Left colon (tissue), 2 donors: ENCODE measurements around the gene NLRC5. TPM values are rescaled to one million over a fixed set of nuclear protein-coding genes. Genes with fewer than 3 reads are reported as not detected.
"Not testable (repeated sequence)": the region's sequence is repeated elsewhere in the genome, so short reads cannot be mapped to it uniquely, and the experiment has no call there.

Experiments
- ATAC-seq: fragments of 200-7000 bp; cut with Tn5 transposase; one replicate; pipeline ENCODE4 v1.9.1; 2020; ENCODE audit warnings: mild to moderate bottlenecking, moderate library complexity
- DNase-seq, 2 donors: peaks; one replicate each; pipeline ENCODE4 v3.0.0-alpha.2; 2020
- intact Hi-C, 2 donors: fragments of 100-400 bp; cut with DNase I in 1 of 2; cut with micrococcal nuclease in 1 of 2; formaldehyde crosslinking; loops; one replicate each; pipeline versions ENCODE4 v1.11.2 to v1.14.0; 2022; cut with DNase I, micrococcal nuclease
- total RNA-seq, 2 donors: library from RNA; stranded (reverse); fragmentation: NEBNext Ultra II Directional; extraction: Animal tissue kit (Norgen Biotek cat#: 25700); gene quantifications; one replicate each; pipeline ENCODE4 v1.2.1, GENCODE V29; 2021
- donor health status: DM: no; HTN: no; CAD: no.
- donor health status: DM: yes; HTN: yes; CAD: no.

Gene NLRC5
- total RNA-seq, 2 donors from 2014 or later: 57.7 to 125 TPM

DNA sequence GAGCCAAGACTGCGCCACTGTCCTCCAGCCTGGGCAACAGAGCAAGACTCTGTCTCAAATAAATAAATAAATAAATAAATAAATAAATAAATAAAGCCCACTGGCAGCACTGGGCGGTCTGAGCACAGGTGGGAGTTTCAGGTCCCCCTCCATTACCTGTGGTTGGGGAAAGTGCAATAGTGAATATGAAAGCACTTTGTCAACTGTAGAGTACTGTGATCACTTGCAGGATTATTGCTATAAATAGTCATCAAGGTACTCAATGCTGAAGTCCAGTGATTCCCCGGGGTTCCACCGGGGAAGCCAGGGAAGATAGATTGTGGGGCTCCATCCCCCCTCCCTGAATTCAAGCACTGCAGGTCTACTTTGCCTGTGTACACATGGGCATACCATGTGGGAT, 60.3 kb downstream of the NLRC5 start:
- intact Hi-C loops: loop anchor here in 1 of 2 donors (10.0 kb wide), 1 partner anchor 185 kb away; the partner anchor contains the start of gene SLC12A3
- ATAC-seq (no peak), DNase-seq (no peak)

DNA sequence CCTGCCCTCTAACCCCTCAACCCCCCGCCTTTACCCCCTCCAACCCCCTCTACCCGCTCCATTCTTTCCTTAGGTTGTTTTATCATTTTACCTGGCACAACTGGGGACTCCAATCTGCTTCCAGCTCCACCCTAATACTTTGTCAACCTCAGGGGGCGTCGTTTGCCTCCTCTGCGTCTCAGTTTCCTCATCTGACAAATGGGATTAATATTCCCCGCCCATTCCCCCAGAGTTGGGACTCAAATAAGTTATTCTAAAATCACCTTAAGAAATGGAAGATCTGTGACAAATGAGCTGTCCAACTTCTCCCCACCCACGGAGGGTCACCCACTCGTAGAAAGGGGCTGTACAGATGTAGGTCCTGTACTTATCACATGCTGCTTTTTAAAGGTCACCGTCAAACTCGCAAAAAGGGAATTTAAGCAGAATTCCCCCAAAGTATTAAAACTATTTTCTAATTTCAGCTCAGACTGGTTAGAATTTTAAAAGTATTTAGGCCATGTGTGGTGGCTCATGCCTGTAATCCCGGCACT, 62.4 kb downstream of the NLRC5 start:
- intact Hi-C loops: no loop called here
- DNase-seq: no peak
- ATAC-seq: no peak

DNA sequence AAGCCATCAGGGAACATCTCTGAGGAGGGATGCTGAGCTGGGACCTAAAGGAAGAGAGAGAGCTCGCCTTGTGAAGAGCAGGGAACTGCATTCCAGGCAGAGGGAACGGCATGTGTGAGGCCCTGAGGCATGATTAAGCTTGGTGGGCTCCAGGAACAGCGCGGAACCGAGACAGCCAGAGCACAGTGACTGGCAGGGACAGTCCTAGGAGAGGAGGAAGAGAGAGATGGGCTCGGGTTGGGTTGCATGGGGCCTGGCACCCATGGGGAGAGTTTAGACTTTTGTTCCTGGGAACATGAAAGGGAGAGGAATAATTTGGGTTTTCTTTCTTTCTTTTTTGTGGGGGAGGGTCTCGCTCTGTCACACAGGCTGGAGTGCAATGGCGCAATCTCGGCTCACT, 63.8 kb downstream of the NLRC5 start:
- DNase-seq: no peak
- no peak for ATAC-seq
- intact Hi-C loops: no loop called here

DNA sequence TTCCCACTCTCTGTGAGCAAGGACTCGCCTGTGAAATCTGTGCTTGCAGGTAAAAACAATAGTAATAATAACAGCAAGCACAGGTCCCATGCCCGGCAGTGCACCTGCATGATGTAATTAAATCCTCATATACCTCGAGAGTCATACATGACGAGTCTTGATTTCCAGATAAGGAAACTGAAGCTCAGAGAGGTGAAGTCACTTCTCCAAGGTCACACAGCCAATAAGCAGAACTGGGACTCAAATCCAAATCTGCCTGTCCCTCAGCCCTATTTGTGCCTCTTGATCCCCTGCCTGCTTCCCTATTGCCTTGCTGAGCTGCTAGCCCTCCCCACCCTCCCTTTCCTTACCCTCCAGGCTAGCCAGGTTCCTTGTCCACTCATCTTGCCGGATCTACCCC, 65.0 kb downstream of the NLRC5 start:
- DNase-seq (no peak), ATAC-seq (no peak)
- intact Hi-C loops: no loop called here

DNA sequence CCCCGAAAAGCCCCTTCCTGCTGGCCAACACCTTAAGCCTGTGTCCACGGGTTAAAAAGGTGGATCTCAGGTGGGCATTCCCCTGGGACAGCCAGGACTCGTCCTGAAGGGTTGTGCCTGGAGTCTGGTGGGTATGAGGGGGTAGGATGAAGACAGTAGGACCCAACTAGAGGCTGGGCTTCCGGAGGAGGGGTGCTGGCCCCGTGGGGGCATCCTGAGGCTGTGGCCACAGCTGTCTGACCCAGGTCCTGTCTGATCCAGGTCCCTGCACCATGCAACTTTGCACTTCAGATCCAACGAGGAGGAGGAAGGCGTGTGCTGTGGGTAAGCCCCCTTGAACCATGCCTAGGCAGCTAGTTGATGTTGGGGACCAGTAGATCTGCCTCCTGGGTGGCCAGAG, 65.4 kb downstream of the NLRC5 start:
- intact Hi-C loops: no loop called here
- DNase-seq: no peak
- no peak for ATAC-seq

DNA sequence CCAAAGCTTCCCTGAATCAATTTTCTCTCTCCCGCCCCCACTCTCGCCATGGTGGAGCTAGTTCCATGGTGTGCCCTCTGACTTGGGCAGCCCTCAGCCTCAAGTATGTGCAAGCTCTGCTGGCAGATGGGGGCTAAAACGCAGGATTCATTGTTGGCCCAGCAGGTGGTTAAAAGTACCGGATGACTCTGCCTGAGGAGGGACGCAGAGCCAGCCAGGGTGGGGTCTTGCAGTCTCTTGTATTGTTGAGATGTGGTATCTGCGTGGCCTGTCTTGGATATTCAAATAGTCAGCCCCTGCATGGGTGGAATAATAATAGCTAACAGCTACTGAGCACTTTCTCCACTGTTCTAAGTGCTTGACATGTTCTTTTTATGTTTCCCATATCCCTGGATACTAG, 66.3 kb downstream of the NLRC5 start:
- no peak for DNase-seq
- intact Hi-C loops: no loop called here
- no peak for ATAC-seq

DNA sequence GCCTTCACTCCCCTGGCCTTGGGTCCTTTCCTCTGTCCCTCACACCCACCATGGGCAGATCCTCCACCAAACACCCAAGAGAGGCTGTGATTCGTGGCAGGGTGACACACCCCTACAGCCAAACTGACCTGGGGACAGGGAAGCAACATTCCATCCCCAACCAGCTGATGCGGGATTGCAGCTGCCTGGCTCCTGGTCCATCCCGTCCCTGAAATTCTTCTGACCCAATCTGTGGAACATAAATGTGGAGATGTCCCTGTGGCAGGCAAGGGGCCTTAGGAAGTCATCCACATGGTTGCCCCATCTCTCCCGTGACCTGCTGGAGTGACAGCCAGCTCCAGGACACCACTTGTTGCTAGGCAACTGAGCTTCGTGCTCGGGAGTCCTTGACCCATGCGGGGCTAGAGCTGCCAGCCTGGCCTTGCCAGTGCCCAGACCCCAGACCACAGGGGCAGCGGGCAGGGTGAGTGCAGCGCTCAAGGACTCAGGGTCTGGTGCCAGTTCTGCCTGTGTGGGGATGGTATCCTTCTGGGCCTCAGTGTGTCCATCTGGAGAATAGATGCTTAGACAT, 69.0 kb downstream of the NLRC5 start:
- intact Hi-C loops: no loop called here
- no peak for DNase-seq

DNA sequence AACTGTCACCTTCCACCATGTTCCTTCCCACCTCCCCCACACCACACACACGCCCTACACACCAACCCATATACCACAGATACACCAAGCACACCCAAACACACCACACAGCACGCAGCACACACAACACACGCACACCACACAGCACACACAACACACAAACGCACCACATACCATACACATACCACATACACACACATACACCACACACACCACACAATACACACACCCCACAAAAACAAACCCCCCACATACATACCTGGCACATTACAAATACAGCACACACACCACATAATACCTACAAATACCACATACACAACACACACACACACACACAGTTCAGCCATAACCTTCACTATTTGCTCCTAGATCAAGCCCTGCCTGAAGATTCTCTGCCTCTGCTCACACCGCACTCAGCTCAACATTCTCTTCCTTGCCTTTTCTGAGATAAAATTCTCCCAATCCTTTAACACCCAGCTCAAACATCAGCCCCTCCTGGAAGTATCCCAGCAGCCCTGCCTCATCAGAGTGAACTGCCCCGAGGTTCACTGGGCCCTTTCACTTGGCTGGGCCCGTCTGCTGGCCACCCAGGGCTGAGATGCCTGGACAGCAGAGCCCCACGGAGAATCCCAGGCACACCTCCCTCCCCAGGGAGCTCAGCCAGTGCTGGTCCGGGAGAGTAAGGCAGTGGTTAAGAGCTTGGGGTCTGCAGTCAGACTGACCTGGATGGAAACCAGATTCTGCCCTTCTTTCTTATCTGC, 71.1 kb downstream of the NLRC5 start:
- intact Hi-C loops: no loop called here
- DNase-seq (no peak), ATAC-seq (no peak)

More for the DNA sequence above, 69.0 kb downstream of the NLRC5 start:
- ATAC-seq: no peak

DNA sequence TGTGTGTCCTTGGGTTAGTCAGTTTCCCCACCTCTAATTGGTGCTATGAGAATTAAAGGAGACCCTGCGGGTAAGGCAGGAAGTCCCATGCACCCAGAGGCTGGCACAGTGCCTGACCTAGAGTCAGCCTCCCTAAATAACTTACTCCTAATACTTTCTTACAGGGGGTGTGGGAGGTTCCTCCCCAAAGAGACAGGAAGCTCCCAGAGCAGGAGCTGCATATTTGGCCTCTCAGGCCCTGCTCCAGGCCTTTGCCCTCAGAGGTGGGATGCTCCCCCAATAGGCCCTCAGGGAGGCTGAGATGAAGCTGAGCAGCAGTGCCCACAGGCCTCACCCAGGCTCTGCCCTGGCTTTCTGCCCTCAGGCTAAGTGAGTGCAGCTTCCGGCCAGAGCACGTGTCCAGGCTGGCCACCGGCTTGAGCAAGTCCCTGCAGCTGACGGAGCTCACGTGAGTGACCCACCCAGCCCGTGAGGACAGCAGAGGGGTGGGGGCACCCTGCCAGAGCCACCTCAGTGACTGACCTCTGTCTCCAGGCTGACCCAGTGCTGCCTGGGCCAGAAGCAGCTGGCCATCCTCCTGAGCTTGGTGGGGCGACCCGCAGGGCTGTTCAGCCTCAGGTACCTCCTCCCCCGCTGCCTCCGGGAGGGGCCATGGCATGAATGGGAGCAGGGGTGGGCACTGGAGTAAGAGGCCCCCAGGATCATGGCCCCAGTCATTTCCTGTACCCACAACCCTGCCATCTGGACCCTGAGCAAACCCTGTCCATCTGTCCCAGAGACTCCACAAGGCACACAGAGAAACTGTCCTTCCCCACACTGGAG, 71.9 kb downstream of the NLRC5 start:
- DNase-seq (peak in 1 of 2 donors; percentile 49), ATAC-seq (peak; percentile 28)
- intact Hi-C loops: no loop called here

DNA sequence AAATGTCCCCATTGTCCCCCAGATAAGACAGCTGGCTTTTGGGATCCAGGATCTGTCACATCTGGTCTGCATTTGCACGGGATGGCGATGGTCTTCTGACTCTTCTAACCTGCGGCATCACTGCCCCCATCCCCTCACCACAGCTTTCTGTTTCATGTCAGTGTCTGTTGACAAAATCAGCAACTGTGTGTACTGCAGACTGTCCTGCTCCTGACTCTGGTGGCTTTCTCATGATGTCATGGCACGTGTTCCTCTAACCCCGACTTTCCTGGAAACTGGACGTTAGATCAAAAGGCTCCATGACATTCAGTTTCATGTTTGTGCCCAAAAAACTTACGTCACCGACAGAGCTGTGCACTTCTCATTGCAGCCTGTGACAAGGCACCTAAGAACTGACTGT, 73.0 kb downstream of the NLRC5 start:
- no peak for ATAC-seq
- intact Hi-C loops: no loop called here

DNA sequence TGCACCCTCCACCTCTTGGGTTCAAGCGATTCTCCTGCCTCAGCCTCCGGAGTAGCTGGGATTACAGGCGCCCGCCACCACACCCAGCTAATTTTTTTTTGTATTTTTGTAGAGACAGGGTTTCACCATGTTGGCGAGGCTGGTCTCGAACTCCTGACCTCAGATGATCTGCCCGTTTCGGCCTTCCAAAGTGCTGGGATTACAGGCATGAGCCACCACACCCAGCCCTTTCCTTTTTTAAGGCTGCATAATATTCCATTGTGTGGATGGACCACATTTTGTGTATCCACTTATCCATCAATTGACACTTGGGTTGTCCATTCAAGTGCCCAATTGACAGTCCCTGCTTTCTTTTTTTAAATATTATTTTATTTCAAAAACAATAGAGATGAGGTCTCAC, 73.8 kb downstream of the NLRC5 start:
- intact Hi-C loops, ATAC-seq, DNase-seq: not testable (repeated sequence)

More for the DNA sequence above, 73.0 kb downstream of the NLRC5 start:
- DNase-seq: no peak

DNA sequence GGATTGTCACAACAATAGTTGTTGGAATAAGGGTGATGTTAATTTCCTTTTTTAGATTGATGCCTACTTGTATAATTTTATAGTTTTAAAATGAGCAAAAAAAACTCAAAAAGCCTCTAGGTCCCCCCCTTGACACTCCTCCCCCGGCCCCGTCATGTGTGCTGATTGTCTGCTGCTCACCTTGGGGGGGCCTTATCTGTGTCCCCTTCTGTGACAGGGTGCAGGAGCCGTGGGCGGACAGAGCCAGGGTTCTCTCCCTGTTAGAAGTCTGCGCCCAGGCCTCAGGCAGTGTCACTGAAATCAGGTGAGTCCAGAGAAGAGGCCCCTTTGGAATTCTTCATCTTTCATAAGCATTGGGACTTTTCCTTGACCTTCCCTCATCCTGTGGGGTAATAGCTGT, 75.6 kb downstream of the NLRC5 start:
- no peak for ATAC-seq
- intact Hi-C loops: no loop called here

DNA sequence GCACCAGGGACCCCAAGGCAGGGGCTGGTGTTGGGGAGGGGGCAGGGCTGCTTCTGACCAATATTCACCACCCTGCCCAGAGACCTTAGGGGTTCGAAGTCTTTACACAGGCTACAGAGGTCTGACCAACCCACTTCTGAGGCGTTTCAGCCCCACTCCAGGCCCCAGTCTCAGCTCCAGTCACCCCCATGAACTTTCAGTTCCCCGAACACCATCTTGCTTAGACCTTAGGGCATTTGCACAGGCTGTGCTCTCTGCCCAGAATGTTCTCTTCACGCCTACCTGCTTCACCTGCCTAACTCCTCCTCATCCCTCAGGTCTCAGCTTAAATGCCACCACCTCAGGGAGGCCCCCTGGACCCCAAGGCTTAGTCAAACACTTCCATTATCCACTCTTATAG, 77.3 kb downstream of the NLRC5 start:
- intact Hi-C loops: no loop called here
- ATAC-seq: no peak
- no peak for DNase-seq

More for the DNA sequence above, 75.6 kb downstream of the NLRC5 start:
- DNase-seq: no peak

DNA sequence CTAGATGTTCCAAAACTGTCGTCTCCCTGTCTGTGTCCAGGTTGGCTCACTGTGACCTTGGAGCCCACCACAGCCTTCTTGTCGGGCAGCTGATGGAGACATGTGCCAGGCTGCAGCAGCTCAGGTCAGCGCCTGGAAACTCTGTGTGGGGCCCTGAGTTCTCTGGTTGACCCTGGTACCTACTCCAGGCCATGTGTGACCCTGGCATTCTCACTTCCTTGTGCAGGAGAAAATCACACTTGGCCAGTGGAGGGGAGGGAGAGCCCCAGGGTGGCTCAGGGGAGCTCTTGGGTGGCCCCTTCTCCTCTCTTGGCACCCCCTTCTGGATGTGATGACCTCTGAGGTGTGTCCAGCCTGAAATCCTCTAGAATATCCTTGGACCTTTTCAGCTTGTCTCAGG, 78.0 kb downstream of the NLRC5 start:
- no peak for ATAC-seq
- intact Hi-C loops: no loop called here
- DNase-seq: no peak

DNA sequence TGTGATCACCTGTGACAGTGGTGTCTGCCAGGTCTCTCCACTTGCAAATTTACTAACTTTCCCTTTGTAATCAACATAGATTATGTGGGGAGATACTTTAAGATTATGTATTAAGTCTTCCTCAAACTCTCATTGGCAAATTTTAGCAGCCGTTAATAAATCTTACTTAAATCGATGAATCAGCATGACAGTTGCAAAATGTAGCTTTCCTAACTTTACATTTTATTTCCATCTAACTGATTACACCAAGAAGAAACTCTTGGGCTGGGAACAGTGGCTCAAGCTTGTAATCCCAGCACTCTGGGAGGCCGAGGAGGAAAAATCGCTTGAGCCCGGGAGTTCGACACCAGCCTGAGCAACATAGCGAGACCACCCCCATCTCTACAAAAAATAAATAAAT, 79.7 kb downstream of the NLRC5 start:
- intact Hi-C loops: no loop called here
- ATAC-seq (no peak), DNase-seq (no peak)

DNA sequence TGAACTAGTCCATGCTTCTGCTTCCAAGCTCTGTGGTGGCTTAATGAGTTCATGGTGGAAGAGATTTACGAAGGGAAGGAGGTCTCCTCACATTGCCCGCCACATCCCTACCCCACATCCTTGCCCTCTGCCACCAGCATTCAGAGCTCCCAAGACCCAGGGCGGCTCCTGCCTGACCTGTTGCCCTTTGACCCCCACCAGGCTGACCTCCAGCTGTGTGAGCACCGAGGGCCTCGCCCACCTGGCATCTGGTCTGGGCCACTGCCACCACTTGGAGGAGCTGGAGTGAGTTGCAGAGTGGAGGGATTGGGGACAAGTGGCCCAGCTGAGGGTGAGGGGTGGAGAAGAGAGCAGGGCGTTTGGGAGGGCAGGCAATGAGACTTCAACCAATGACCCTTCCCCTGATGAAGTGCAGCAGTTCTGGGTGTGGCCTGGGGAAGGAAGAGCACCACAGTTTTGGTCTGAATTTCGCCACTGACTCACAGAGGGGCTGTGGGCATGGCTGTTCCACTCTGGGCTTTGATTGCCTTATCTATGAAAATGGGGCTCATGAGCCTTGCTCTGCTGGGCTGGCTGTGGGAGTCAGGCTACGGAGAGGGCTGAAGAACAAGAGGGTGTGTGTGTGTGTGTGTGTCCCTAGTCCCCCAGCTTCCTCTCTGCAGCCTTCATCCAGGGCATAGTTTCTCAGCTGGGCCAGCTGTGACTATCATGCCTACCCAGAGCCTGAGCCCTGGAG, 80.4 kb downstream of the NLRC5 start:
- intact Hi-C loops: no loop called here
- DNase-seq (no peak), ATAC-seq (peak; percentile 17)

DNA sequence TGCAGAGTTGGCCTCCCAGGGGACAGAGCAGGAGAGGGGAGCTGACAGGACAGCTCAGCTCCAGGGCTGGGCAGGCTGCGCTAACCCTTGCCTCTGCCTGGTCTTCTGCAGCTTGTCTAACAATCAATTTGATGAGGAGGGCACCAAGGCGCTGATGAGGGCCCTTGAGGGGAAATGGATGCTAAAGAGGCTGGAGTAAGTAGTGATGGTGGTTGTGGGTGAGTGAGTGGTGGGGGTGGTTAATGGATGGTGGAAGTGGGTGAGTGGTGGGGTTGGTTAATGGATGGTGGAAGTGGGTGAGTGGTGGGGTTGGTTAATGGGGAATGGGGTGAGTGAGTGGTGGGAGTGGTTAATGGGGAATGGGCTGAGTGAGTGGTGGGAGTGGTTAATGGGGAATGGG, 81.1 kb downstream of the NLRC5 start:
- intact Hi-C loops: no loop called here
- ATAC-seq: no peak
- DNase-seq: no peak

DNA sequence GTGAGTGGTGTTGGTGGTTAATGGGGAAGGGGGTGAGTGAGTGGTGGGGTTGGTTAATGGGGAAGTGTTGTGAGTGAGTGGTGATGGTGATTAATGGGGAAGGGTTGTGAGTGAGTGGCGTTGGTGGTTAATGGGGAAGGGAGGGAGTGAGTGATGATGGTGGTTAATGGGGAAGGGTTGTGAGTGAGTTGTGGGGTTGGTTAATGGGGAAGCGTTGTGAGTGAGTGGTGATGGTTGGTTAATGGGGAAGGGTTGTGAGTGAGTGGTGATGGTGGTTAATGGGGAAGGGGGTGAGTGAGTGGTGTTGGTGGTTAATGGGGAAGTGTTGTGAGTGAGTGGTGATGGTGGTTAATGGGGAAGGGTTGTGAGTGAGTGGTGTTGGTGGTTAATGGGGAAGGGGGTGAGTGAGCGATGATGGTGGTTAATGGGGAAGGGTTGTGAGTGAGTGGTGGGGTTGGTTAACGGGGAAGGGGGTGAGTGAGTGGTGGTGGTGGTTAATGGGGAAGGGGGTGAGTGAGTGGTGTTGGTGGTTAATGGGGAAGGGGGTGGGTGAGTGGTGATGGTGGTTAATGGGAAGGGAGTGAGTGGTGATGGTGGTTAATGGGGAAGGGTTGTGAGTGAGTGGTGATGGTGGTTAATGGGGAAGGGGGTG, 81.8 kb downstream of the NLRC5 start:
- intact Hi-C loops, ATAC-seq, DNase-seq: not testable (repeated sequence)
